Measurements from ENCODE around the gene NOTCH1.
"Not testable (repeated sequence)": the region's sequence is repeated elsewhere in the genome, so short reads cannot be mapped to it uniquely, and the experiment has no call there.

Gene NOTCH1

DNA sequence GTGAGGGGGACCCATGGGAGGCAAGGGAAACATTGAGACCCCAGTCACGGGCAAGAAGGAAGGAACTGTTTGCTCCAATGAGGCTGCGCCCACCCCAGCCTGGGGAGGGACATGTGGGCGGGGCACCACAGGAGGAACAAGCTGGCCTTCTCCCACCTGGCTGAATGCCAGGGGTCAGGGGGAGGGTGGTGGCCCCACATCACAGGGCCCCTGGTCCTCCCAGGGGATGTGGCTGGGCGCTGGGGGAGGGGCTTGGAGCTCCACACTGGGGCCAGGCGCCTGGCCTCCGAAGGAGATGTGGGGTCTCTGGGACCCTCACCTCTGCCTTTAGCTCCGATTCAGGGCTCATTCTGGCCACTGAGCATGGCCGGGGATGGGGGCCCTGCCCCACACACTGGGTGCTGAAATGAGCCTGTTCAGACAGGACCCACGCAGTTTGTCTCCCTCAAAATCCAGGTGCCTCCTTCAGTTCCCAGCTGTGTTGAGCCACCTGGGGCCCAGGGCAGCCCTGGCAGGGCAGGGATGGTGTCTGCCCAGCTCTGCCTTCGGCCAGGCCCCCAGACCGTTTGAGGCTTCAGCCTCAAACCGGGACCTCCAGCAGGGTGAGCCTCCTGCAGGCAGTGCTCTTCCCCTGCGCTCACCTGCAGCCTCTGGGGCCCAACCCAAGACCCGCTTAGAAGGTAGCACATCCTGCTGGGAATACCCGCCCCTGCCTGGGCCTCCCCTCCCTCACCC lies 33.2 kb upstream of the NOTCH1 start:
- FAIRE-seq = no peak

DNA sequence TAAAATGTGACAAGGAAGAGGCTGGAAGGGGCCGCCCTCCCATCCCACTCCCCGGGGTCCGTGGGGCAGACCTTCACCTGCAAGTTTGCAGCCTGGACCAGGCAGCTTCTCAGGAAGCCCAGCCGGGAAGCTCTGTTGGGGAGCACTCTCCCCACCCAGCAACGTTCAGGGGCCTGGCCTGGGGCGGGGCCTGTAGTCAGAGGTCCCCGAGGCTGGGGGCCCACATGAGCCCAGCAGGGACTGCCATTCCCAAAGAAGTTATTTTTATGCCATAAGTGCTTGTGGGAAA lies 32.7 kb upstream of the NOTCH1 start:
- FAIRE-seq = no peak

GRCh38 chr9:136577941-136578625 lies 32.2 kb upstream of the NOTCH1 start:
- FAIRE-seq = no peak

DNA sequence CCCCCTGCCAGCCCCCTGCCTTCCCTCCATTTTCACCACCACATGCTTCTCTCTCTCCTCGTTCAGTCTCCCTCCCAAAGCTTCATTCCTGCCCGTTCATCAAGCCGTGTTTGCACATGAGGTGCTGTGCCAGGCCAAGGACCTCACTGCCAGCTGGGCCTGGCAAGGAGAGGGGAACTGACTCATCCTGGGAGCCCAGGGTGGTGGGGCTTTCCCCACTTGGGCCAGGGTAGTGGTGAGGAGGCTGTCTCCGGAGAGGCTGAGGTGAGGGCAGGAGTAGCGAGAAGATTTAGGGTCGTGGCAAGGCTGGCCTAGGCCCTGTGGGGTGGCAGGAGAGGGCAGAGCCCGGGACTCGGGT lies 30.4 kb upstream of the NOTCH1 start:
- FAIRE-seq = no peak

- FAIRE-seq = no peak
These were observed 29.9 kb upstream of the NOTCH1 start for GRCh38 chr9:136575626-136576268.

- not testable (repeated sequence) for FAIRE-seq
These were observed 28.8 kb upstream of the NOTCH1 start for GRCh38 chr9:136574606-136575005.

DNA sequence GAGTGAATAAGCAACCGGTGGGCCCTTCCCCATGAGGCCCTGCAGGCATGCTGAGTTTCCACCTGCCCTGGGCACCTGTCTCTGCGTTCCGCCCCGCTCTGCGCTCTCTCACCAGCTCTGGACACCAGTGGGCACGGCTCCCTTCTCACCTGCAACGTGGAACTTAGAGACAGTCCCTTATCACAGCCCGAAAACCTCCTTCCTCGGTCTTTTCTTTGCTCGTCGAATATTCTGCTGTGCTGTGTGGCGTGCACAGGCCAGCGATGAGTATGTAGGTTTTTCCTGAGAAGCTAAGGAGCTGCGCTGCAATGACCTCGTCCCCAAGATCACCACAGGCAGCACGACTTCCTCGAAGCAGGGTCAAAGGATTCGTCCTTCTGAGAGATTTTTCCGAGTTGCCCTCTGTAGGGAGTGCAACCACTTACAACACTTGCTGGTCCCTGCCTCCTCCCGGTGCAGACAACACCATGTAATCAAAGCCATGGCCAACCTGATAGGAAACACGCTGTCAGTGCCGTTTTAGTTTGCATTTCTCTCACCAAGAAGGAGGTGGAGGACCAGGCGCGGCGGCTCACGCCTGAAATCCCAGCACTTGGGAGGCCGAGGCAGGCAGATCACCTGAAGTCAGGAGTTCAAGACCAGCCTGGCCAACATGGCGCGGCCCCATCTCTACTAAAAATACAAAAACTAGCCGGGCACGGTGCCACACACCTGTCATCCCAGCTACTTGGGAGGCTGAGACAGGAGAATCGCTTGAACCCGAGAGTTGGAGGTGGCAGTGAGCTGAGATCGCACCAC lies 27.2 kb upstream of the NOTCH1 start:
- no peak for FAIRE-seq

DNA sequence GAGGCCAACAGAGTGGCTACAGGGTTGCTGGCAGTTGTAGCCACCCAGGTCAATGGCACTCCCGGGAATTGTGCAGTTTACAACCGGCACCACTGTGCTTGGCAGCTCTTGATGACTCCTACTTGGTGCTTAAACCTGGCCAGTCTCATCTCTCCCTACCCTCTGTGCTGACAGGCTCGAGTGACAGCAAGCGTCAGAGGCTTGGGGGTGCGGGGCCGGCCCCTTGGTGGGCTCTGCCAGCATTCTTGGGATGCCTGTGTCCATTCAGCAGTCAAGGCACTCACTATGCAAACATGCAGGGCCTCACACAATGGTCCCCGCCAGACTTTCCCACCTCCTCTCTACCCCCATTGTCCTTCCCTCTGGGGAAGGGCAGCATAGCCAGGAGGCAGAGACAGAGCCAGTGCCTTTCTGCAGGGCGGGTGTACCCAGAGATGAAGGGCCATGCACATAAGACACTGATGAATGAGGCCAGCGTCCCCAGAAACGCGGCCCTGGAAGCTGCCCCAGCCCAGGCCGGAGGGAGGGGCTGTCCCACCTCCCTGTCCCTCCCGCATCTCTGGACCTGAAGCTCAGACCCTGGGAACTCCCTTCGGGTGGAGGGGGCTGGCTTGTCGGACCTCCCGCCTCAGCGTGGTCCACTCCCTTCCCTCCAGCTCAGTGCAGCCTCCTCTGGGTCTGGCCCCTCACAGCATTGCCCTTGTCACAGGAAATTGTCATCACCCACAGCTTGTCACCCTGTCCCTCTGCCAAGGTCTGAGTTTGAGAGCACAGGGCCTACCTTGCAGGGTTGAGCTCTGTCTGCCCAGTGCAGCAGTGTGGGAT lies 26.4 kb upstream of the NOTCH1 start:
- no peak for FAIRE-seq

GRCh38 chr9:136571531-136571930 lies 25.7 kb upstream of the NOTCH1 start:
- FAIRE-seq = no peak

GRCh38 chr9:136570916-136571315 lies 25.1 kb upstream of the NOTCH1 start:
- FAIRE-seq = no peak

GRCh38 chr9:136570191-136570845 lies 24.5 kb upstream of the NOTCH1 start:
- no peak for FAIRE-seq

- FAIRE-seq = no peak
These were observed 23.8 kb upstream of the NOTCH1 start for GRCh38 chr9:136569526-136570148.

- FAIRE-seq = no peak
These were observed 22.6 kb upstream of the NOTCH1 start for GRCh38 chr9:136568288-136569081.

- FAIRE-seq = no peak
These were observed 21.9 kb upstream of the NOTCH1 start for GRCh38 chr9:136567651-136568287.

DNA sequence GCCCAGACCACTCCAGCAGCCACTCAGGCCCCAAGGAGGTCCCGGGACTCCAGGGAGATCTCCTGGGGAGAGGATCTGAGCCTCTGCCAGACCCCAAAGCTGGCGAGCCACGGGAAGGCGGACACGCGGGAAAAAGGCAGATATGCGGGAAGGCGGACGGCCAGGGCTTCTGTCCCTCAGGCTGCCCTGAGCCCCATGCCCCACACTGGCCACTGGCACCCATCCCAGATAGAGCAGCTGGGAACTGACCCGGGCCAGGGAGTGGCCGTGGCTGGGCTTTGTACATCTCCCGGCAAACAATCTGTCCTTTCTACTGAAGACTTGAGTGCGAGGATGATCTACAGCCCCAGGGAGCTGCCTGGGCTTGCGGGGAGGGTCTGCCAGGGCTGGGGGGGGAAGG lies 21.1 kb upstream of the NOTCH1 start:
- no peak for FAIRE-seq

- FAIRE-seq = no peak
These were observed 20.7 kb upstream of the NOTCH1 start for GRCh38 chr9:136566553-136566895.

DNA sequence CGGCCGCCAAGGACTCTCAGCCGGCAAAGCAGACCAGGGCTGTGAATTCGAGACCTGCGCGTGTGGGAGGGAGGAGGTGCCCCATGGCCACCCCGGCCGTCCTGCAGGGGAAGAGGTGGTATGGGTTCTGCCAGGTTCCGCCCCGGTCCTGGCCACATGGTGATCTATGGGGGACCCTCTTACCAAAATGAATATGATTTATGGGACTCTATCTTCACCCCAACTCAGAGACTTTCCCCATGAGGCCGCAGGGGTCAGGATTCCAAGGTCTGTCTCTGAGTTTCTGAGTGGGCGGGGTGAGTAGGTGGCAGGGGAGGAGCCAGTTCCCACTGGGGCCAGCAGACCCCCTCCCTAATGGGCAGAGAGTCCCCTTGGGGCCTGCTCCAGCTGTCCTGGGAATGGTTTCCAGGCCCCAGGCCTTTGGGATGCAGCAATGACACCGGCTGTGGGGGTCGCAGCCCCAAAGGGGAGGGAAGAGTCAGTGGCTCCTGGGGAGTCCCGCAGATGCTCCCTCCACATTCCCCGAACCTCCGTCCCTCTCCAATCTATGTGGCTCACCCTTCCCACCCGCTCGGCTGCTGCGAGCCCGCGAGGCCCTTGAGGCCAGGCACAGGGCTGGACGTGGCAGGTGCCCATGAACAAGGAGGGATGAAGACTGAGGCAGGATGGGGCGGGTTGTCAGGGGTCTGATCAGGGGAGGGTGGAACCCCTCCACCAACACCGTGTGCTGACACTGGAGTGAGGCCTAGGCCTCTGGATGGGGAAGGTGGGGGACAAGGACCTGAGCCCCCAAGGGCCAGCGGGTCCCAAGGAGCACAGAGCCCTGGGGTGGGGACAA lies 20.1 kb upstream of the NOTCH1 start:
- no peak for FAIRE-seq

DNA sequence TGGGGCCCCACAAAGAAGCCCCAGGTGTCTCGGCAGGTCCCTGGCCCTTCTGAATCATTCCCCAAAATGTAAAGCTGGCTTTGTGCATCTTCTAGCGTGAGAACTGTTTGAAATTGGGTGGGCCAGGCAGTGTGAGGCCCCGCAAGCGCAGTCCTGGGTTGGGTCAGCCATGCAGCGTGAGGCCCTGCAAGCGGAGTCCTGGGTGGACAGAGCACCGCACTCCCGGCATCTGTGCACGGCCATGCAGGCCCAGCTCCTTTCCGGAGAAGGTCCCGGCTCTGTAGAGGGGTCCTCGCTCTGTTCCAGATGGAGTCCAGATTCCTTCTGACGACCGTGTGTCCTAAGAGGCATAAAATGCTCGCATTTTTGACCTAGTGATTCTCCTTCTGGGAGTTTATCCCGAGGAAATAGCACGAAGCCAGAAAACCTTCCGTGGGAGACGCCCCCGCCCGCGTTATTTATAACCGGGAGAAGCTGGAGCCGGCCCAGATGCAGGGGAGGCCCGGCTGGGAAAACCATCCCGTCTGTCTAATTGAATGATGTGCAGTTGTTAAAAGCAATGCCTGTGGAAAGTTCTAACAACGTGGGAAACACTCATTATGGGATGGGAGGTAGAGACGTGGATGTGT lies 19.4 kb upstream of the NOTCH1 start:
- FAIRE-seq = no peak
